H1 (cell line): Measurements from ENCODE around the gene INAFM1.

Experiments used
- ATF2 ChIP-seq: IDR thresholded peaks from 2 replicates; pipeline ENCODE4 v1.6.1; 2012; ENCODE audit warnings: low read length, inconsistent platforms
- CTCF ChIP-seq, 3 experiments: IDR thresholded peaks; 1 replicate in 2 of 3; 2 replicates in 1 of 3; pipeline versions ENCODE4 v1.5.1 to v1.6.1; 2011; ENCODE audit warnings: low read length in 3 of 3, mild to moderate bottlenecking in 3 of 3, inconsistent platforms in 2 of 3, low read depth in 1 of 3, moderate library complexity in 1 of 3; ENCODE audit not compliant: insufficient read depth in 1 of 3; ENCODE audit errors: control extremely low read depth in 1 of 3
- SIRT6 ChIP-seq: IDR thresholded peaks from one replicate; pipeline ENCODE4 v1.7.1; 2012; ENCODE audit warnings: low read length, inconsistent platforms

DNA sequence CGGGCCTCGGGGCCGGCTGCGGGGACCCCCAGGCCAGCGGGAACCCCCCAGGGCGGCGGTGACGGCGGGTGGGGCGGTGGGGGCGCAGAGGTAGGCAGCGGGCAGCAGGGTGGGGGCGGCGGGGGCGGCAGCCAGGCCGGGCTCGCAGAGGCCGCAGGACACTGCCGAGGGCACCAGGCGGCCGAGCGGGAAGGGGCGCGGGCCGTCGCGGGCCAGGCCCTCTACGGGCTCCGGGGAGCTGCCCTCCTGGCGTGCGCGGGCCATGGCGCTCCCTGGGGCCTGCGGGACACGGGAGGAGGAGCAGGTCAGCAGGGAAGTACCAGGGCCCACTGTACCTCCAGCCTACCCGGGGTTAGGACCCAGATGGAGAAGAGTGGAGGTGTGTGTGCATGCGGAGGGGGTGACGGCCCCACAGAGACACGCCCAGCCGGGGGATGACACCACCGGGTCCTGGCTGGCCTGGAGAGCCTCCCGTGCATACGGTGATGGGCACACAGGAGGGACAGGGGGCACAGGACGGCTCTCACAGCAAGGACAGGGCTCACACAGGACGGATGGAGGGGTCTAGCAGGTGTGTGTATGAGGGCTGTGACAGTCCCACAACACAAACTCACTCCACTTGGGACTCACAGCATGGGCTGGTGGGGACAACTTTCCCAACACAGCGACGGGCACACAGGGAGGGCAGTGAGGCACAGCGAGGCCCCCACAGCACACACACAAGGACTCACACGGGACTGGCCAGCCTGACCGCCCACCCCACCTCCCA lies 46.3 kb upstream of the INAFM1 start:
- TF ChIP-seq ATF2 (no peak), SIRT6 (no peak), CTCF (IDR thresholded peaks at IDR 0.05; ENCODE audit: control extremely low read depth in 1 of 3, insufficient read depth in 1 of 3, low read depth in 1 of 3, low read length in 3 of 3) (no peak)
